NCI-H2029 treated with DMSO at 0.1 percent for 48 hours (cell line): ENCODE results near the gene PCDH15.

Source experiments
- DNase-seq: peaks from one replicate; lab custom pipeline; 2025; lab: John Stamatoyannopoulos, UW

The PCDH15 gene

GRCh38 chr10:54708021-54708420, 93.0 kb downstream of the PCDH15 start:
- DNase-seq: no peak

GRCh38 chr10:54702583-54703485, 98.2 kb downstream of the PCDH15 start:
- DNase-seq: no peak

- DNase-seq: no peak
Measured at GRCh38 chr10:54691331-54691730, 109.7 kb downstream of the PCDH15 start.

GRCh38 chr10:54682554-54682953, 118.5 kb downstream of the PCDH15 start:
- no peak for DNase-seq

- DNase-seq: no peak
Measured at GRCh38 chr10:54681136-54681535, 119.9 kb downstream of the PCDH15 start.

- DNase-seq: no peak
Measured at GRCh38 chr10:54667136-54667535, 133.9 kb downstream of the PCDH15 start.

- no peak for DNase-seq
Measured at GRCh38 chr10:54666192-54666591, 134.8 kb downstream of the PCDH15 start.

- no peak for DNase-seq
Measured at GRCh38 chr10:54665095-54665494, 135.9 kb downstream of the PCDH15 start.

- no peak for DNase-seq
Measured at GRCh38 chr10:54660397-54660796, 140.6 kb downstream of the PCDH15 start.

- no peak for DNase-seq
Measured at GRCh38 chr10:54656643-54657042, 144.4 kb downstream of the PCDH15 start.

GRCh38 chr10:54653518-54653917, 147.5 kb downstream of the PCDH15 start:
- no peak for DNase-seq

- DNase-seq: no peak
Measured at GRCh38 chr10:54650547-54650946, 150.5 kb downstream of the PCDH15 start.

GRCh38 chr10:54622017-54622416, 179.0 kb downstream of the PCDH15 start:
- DNase-seq: no peak

- DNase-seq: no peak
Measured at GRCh38 chr10:54620352-54620751, 180.7 kb downstream of the PCDH15 start.

GRCh38 chr10:54614072-54614471, 187.0 kb downstream of the PCDH15 start:
- DNase-seq: no peak

- DNase-seq: no peak
Measured at GRCh38 chr10:54613162-54613561, 187.9 kb downstream of the PCDH15 start.

GRCh38 chr10:54609423-54609822, 191.6 kb downstream of the PCDH15 start:
- DNase-seq: no peak

GRCh38 chr10:54607983-54608382, 193.0 kb downstream of the PCDH15 start:
- DNase-seq: no peak

GRCh38 chr10:54594289-54594688, 206.7 kb downstream of the PCDH15 start:
- no peak for DNase-seq

GRCh38 chr10:54587971-54588370, 213.1 kb downstream of the PCDH15 start:
- DNase-seq: no peak

- no peak for DNase-seq
Measured at GRCh38 chr10:54585572-54585971, 215.5 kb downstream of the PCDH15 start.

GRCh38 chr10:54577682-54578081, 223.3 kb downstream of the PCDH15 start:
- no peak for DNase-seq

- DNase-seq: no peak
Measured at GRCh38 chr10:54576541-54576940, 224.5 kb downstream of the PCDH15 start.

- DNase-seq: no peak
Measured at GRCh38 chr10:54559498-54559897, 241.5 kb downstream of the PCDH15 start.
